NB4 (cell line): ENCODE results near the gene C1orf141.

ENCODE experiments used
- DNase-seq: peaks from one replicate; pipeline ENCODE4 v3.0.0; 2010; ENCODE audit warnings: low read depth
- H3K4me3 ChIP-seq: one replicate; pipeline ENCODE4 v1.5.1; 2011; ENCODE audit warnings: mild to moderate bottlenecking, low read depth, low read length, moderate library complexity
- CTCF ChIP-seq: IDR thresholded peaks from one replicate; pipeline ENCODE4 v1.5.1; 2012; ENCODE audit warnings: low read depth, low read length
- MYC ChIP-seq: IDR thresholded peaks from 2 replicates; pipeline ENCODE4 v1.6.1; 2011; ENCODE audit warnings: low read depth, low read length
- POLR2A ChIP-seq: IDR thresholded peaks from 2 replicates; pipeline ENCODE4 v1.6.1; 2011; ENCODE audit warnings: mild to moderate bottlenecking; ENCODE audit not compliant: insufficient read length; ENCODE audit errors: extremely low read depth
- TF ChIP-seq, protein P1 (sequence below): IDR thresholded peaks from 2 replicates; pipeline ENCODE4 v1.6.1; 2011; ENCODE audit warnings: low read depth, low read length

The C1orf141 gene

DNA sequence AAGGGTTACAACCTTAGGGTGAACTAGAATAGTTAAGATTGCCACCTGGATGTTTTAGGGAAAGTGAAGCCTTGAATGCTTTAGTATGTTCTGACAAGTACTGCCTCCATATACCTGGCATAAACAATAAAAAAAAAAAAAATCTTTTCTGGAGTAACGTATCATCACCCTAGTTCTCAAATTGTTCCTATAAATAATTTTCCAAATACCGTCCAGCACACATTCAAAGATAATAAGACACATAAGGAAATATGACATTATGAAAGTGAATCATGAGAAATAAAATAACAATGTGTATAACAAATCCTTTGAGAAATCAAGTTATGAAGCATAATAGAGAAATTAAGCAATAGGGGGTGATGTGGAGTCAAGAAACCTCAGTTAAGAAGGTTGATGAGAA, 20.6 kb downstream of the C1orf141 start:
- TF ChIP-seq, protein P1, sequence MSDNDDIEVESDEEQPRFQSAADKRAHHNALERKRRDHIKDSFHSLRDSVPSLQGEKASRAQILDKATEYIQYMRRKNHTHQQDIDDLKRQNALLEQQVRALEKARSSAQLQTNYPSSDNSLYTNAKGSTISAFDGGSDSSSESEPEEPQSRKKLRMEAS: no peak
- no peak for TF ChIP-seq MYC
- H3K4me3 ChIP-seq: no peak overlapping the region
- no peak for DNase-seq

DNA sequence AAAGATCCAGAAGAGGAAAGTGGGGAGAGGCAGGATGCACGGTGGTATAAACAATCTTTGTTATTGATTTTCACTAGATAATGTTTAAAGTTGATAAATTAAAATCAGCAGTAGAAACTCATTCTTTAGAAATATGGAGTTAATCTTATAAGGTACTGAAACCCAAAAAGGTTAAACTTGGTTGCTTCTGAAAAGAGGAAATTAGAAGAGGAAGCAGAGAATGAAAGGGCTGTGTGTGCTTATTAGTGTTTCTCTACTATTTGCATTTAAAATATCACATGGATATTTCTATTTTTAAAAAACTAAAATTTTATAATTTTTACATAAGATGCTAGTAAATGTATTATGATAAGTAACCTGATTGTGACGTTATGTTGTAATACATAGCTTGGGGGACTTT, 24.4 kb downstream of the C1orf141 start:
- H3K4me3 ChIP-seq: no peak overlapping the region
- peak; percentile 2 for DNase-seq
- TF ChIP-seq CTCF (no peak), POLR2A (no peak), MYC (no peak)
- TF ChIP-seq, protein P1: no peak

GRCh38 chr1:67105508-67105907, 29.3 kb downstream of the C1orf141 start:
- TF ChIP-seq MYC: no peak
- TF ChIP-seq CTCF: no peak
- TF ChIP-seq, protein P1: no peak
- TF ChIP-seq POLR2A: no peak
- DNase-seq: no peak
- no peak overlapping the region for H3K4me3 ChIP-seq

GRCh38 chr1:67103548-67103947, 31.2 kb downstream of the C1orf141 start:
- TF ChIP-seq MYC: no peak
- no peak overlapping the region for H3K4me3 ChIP-seq
- DNase-seq: no peak

DNA sequence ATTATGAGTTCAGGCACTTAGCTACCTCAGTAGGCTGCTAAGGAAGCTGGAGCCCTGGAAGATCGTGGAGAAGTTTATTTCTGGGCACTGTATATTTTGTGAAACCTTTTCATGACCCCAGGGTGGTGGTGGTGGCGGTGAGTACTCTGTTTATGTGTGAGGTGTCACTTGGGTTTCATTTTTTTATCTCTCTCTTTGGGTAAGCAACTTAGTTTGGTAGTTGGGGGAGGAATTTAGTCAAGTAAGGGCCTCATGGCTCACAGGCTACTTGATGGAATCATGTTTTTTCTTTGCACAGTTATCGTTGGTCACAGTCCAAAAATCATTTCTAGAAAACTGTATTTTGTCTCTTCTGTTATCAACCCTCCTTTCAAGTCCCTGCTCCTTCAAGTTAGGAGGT, 33.9 kb downstream of the C1orf141 start:
- TF ChIP-seq MYC (no peak), CTCF (no peak), POLR2A (no peak)
- TF ChIP-seq, protein P1: no peak
- no peak for DNase-seq
- no peak overlapping the region for H3K4me3 ChIP-seq

DNA sequence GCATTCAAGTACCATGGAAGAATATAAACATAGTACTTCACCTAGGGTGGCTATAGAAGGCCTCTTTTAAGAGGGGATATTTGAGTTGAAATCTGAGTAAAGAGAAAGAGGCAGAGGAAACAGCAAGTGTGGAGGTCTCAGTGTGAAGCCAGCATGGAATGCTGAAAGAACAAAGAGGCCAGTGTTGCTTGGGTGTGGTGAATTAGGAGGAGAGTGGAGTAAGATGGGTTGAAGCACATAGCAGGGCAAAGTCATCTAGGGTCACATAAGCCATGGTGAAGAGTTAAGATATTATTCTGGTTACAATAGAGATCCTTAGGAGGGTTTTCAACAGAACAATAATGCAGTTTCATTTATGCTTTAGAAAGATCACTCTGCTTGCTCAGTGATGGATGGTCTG, 37.5 kb downstream of the C1orf141 start:
- H3K4me3 ChIP-seq: no peak overlapping the region
- no peak for DNase-seq
- no peak for TF ChIP-seq CTCF
- no peak for TF ChIP-seq MYC
- TF ChIP-seq, protein P1: no peak
- no peak for TF ChIP-seq POLR2A

GRCh38 chr1:67094191-67094590, 40.6 kb downstream of the C1orf141 start:
- no peak for DNase-seq
- no peak overlapping the region for H3K4me3 ChIP-seq
- TF ChIP-seq CTCF (no peak), MYC (no peak), POLR2A (no peak)
- TF ChIP-seq, protein P1: no peak
